K562 (cell line): ENCODE data around the gene INTS4. TPM values are rescaled to one million over a fixed set of nuclear protein-coding genes. Genes with fewer than 3 reads are reported as not detected.
"Not testable (repeated sequence)": the region's sequence is repeated elsewhere in the genome, so short reads cannot be mapped to it uniquely, and the experiment has no call there.

Experiments
- ATAC-seq: fragments of 200-7000 bp; cut with Tn5 transposase; 3 replicates; pipeline ENCODE4 v1.9.1; 2020; ENCODE audit warnings: moderate library complexity
- BruUV-seq: library from RNA; stranded (reverse); fragments of 400-500 nt; replicated peaks from 2 replicates; lab custom pipeline; 2021; lab: Mats Ljungman, UMichigan
- CTCF ChIA-PET: fragments of 300-600 bp; formaldehyde crosslinking; extraction: SDS; loops from one replicate; lab custom pipeline; 2021; ENCODE audit warnings: low intra/inter-chr PET ratio; lab: Yijun Ruan, JAX
- POLR2A ChIA-PET: fragments of 300-600, 350-650 bp; sonication (Branson Sonifier 250); formaldehyde crosslinking; extraction: SDS; loops from one replicate; lab custom pipeline; 2021; ENCODE audit warnings: antibody characterized with exemption, inconsistent platforms; lab: Yijun Ruan, JAX
- DNase-seq, 4 experiments: peaks; one replicate each; pipeline versions ENCODE4 v3.0.0 to v3.0.0-alpha.2; 2011 to 2018; ENCODE audit warnings: low spot score in 3 of 4, mixed read lengths in 3 of 4; ENCODE audit errors: extremely low read depth in 1 of 4
- FAIRE-seq: peaks from 2 replicates; lab custom pipeline; 2011; peaks lifted over from hg19 to GRCh38; lab: Jason Lieb, UNC
- H2AFZ ChIP-seq: 2 replicates; pipeline ENCODE4 v1.6.0; 2011; ENCODE audit warnings: low read depth, low read length, control low read depth, inconsistent platforms
- H3K27ac ChIP-seq: fragments of 200-600 bp; 3 replicates; pipeline ENCODE4 v1.8.0; 2011; ENCODE audit warnings: low read depth, mild to moderate bottlenecking, control low read depth, inconsistent platforms, low read length, moderate library complexity, mixed read lengths; ENCODE audit errors: extremely low read depth
- H3K27me3 ChIP-seq, 2 experiments: fragments of 300-600 bp in 1 of 2; 2 replicates in 1 of 2; 3 replicates in 1 of 2; pipeline versions ENCODE4 v1.6.0 to v1.8.0; 2011; ENCODE audit warnings: inconsistent platforms in 2 of 2, low read length in 2 of 2, mild to moderate bottlenecking in 1 of 2, mixed read lengths in 1 of 2, moderate library complexity in 1 of 2; ENCODE audit not compliant: control insufficient read depth in 2 of 2, insufficient read depth in 2 of 2
- H3K36me3 ChIP-seq: fragments of 300-600 bp; 3 replicates; pipeline ENCODE4 v1.8.0; 2011; ENCODE audit warnings: mild to moderate bottlenecking, low read length, inconsistent platforms; ENCODE audit not compliant: control insufficient read depth, insufficient read depth
- H3K4me1 ChIP-seq, 2 experiments: fragments of 200-600 bp in 1 of 2; replicated peaks in 1 of 2; 2 replicates in 1 of 2; 3 replicates in 1 of 2; pipeline versions ENCODE4 v1.5.1 to v1.8.0; 2011; ENCODE audit warnings: inconsistent platforms in 2 of 2, low read length in 2 of 2, mild to moderate bottlenecking in 1 of 2, mixed read lengths in 1 of 2, moderate library complexity in 1 of 2; ENCODE audit not compliant: control insufficient read depth in 2 of 2, insufficient read depth in 2 of 2
- H3K4me2 ChIP-seq: 2 replicates; pipeline ENCODE4 v1.6.1; 2011; ENCODE audit warnings: low read length, control low read depth, inconsistent platforms, mixed read lengths; ENCODE audit not compliant: insufficient read depth
- H3K4me3 ChIP-seq: fragments of 200-600 bp; sonication (generic), shearing (Covaris generic); 2 replicates; pipeline ENCODE4 v1.5.1; 2016; ENCODE audit warnings: control low read depth, inconsistent platforms
- H3K79me2 ChIP-seq: fragments of 200-600 bp; 3 replicates; pipeline ENCODE4 v1.8.0; 2011; ENCODE audit warnings: low read length, inconsistent platforms; ENCODE audit not compliant: control insufficient read depth, insufficient read depth
- H3K9ac ChIP-seq, 2 experiments: 2 replicates each; pipeline versions ENCODE4 v1.6.0 to v1.6.1; 2011; ENCODE audit warnings: low read depth in 2 of 2, low read length in 2 of 2, control low read depth in 1 of 2, inconsistent platforms in 1 of 2, mild to moderate bottlenecking in 1 of 2, mixed read lengths in 1 of 2; ENCODE audit not compliant: insufficient read depth in 1 of 2
- H3K9me1 ChIP-seq: one replicate; pipeline ENCODE4 v1.6.0; 2011; ENCODE audit warnings: inconsistent platforms, mild to moderate bottlenecking, low read length, moderate library complexity; ENCODE audit not compliant: control insufficient read depth, insufficient read depth
- H3K9me3 ChIP-seq: replicated peaks from 2 replicates; pipeline ENCODE4 v1.5.1; 2011; ENCODE audit warnings: low read depth, low read length, inconsistent platforms; ENCODE audit not compliant: control insufficient read depth, insufficient read depth
- H4K20me1 ChIP-seq: replicated peaks from 2 replicates; pipeline ENCODE4 v1.6.1; 2011; ENCODE audit warnings: low read length, inconsistent platforms, mixed read lengths; ENCODE audit not compliant: control insufficient read depth, insufficient read depth
- CBFA2T2 ChIP-seq: fragments of 450-650 bp; conservative IDR thresholded peaks from 2 replicates; pipeline ENCODE4 v1.6.1; 2017; ENCODE audit warnings: mild to moderate bottlenecking
- CBFA2T3 ChIP-seq: fragments of 450-650 bp; IDR thresholded peaks from 2 replicates; pipeline ENCODE4 v1.6.1; 2017
- DPF2 ChIP-seq: fragments of 450-650 bp; IDR thresholded peaks from 2 replicates; pipeline ENCODE4 v1.6.1; 2016
- FOSL1 ChIP-seq: fragments of 200-800 bp; sonication (Bioruptor generic); conservative IDR thresholded peaks from 2 replicates; pipeline ENCODE4 v1.6.1; 2016; ENCODE audit warnings: missing genetic modification characterization, missing compliant biosample characterization
- GATA2 ChIP-seq: sonication (generic); formaldehyde crosslinking; IDR thresholded peaks from 2 replicates; pipeline ENCODE4 v1.4.0; 2020; ENCODE audit warnings: mild to moderate bottlenecking, missing genetic modification reagents
- JUN ChIP-seq, 2 experiments: sonication (generic) in 1 of 2; formaldehyde crosslinking in 1 of 2; IDR thresholded peaks; 2 replicates each; pipeline versions ENCODE4 v1.6.1 to v1.8.0; 2012 to 2022; ENCODE audit warnings: borderline replicate concordance in 2 of 2, mild to moderate bottlenecking in 2 of 2, improper control_type of control experiment in 1 of 2, low read depth in 1 of 2, low read length in 1 of 2, missing genetic modification reagents in 1 of 2
- JUND ChIP-seq, 2 experiments: IDR thresholded peaks; 2 replicates in 1 of 2; 3 replicates in 1 of 2; pipeline ENCODE4 v1.6.1; 2011; ENCODE audit warnings: borderline replicate concordance in 2 of 2, low read depth in 2 of 2, low read length in 2 of 2, improper control_type of control experiment in 1 of 2, missing biosample characterization in 1 of 2, missing genetic modification characterization in 1 of 2, missing genetic modification reagents in 1 of 2
- RBM25 ChIP-seq: fragments of 200-400 bp; formaldehyde crosslinking; IDR thresholded peaks from 2 replicates; pipeline ENCODE4 v1.6.1; 2018; ENCODE audit warnings: low read length, low read depth, moderate library complexity; ENCODE audit not compliant: severe bottlenecking
- SMARCE1 ChIP-seq: fragments of 450-650 bp; IDR thresholded peaks from 2 replicates; pipeline ENCODE4 v1.7.1; 2016; ENCODE audit warnings: mild to moderate bottlenecking
- SOX6 ChIP-seq: fragments of 450-650 bp; IDR thresholded peaks from 2 replicates; pipeline ENCODE4 v1.6.1; 2014; ENCODE audit warnings: mild to moderate bottlenecking
- TCF3 ChIP-seq: sonication (generic); formaldehyde crosslinking; IDR thresholded peaks from 2 replicates; pipeline ENCODE4 v1.4.0; 2020; ENCODE audit warnings: mild to moderate bottlenecking, missing genetic modification reagents
- TEAD4 ChIP-seq, 2 experiments: sonication (generic) in 1 of 2; formaldehyde crosslinking in 1 of 2; IDR thresholded peaks; 2 replicates each; pipeline versions ENCODE4 v1.6.1 to v1.8.0; 2012 to 2022; ENCODE audit warnings: borderline replicate concordance in 1 of 2, inconsistent platforms in 1 of 2, low read length in 1 of 2, mild to moderate bottlenecking in 1 of 2, missing genetic modification reagents in 1 of 2
- WGBS: fragments of 100-300 bp; shearing (Covaris generic); methylation state at CpG from one replicate; pipeline ENCODE4 v1.1.6; 2016; ENCODE audit warnings: low coverage, mixed read lengths; ENCODE audit not compliant: insufficient coverage; ENCODE audit errors: missing lambda C conversion rate; 5-methylcytosine and 5-hydroxymethylcytosine counted together
- in situ Hi-C: fragments of 300-500 bp; cut with MboI; formaldehyde crosslinking; loops from 4 replicates; pipeline ENCODE4 v1.15.0; 2018; ENCODE audit warnings: inconsistent platforms, mixed read lengths
- intact Hi-C: fragments of 100-400 bp; cut with micrococcal nuclease; formaldehyde crosslinking; loops from 2 replicates; pipeline ENCODE4 v1.14.2; 2022
- polyA plus RNA-seq, 8 experiments: library from polyadenylated mRNA; depleted of rRNA in 4 of 8; stranded (reverse) in 5 of 8; unstranded in 3 of 8; fragments of >200 nt; fragmentation: Nextera tagmentation in 2 of 8; fragmentation: Illumina TruSeq in 1 of 8; extraction: Ambion mirVana in 2 of 8; extraction: Trizol in 1 of 8; gene quantifications; 2 replicates each; pipeline versions ENCODE4 v1.2.1 to v1.2.3, GENCODE V29; 2011 to 2014; ENCODE audit warnings: inconsistent platforms in 1 of 8, missing spikeins in 1 of 8
- total RNA-seq, 7 experiments: library from RNA; depleted of rRNA in 6 of 7; stranded (reverse); fragments of >200 nt in 6 of 7; fragmentation: Illumina TruSeq in 2 of 7; extraction: Trizol in 2 of 7; gene quantifications; 2 replicates each; pipeline versions ENCODE4 v1.2.1 to v1.2.3, GENCODE V29; 2011 to 2021; ENCODE audit warnings: low replicate concordance in 1 of 7
- TF ChIP-seq, protein P1 (sequence below), 2 experiments: fragments of 450-650 bp in 1 of 2; sonication (generic) in 1 of 2; formaldehyde crosslinking in 1 of 2; IDR thresholded peaks in 1 of 2; conservative IDR thresholded peaks in 1 of 2; 2 replicates each; pipeline versions ENCODE4 v1.6.1 to v1.8.1; 2016 to 2023; ENCODE audit warnings: mild to moderate bottlenecking in 2 of 2, moderate library complexity in 2 of 2, inconsistent platforms in 1 of 2, missing genetic modification reagents in 1 of 2
- TF ChIP-seq, protein P2 (sequence below), 2 experiments: fragments of 250-450 bp in 1 of 2; fragments of 450-650 bp in 1 of 2; sonication (Bioruptor Pico) in 1 of 2; IDR thresholded peaks; 2 replicates each; pipeline versions ENCODE4 v1.6.1 to v1.8.0; 2016 to 2021; ENCODE audit warnings: mild to moderate bottlenecking in 2 of 2, moderate library complexity in 2 of 2, missing compliant biosample characterization in 1 of 2, missing genetic modification characterization in 1 of 2
- TF ChIP-seq, protein P3 (sequence below): IDR thresholded peaks from 2 replicates; pipeline ENCODE4 v1.6.1; 2012; ENCODE audit warnings: low read depth, low read length, improper control_type of control experiment, borderline replicate concordance

INTS4 gene
- total and polyA plus RNA-seq, 9 of the 15 experiments (the other 6 are each of a cell fraction or from before 2014, with no cell fraction given), result 28.4 to 53.4 (median 44.5) TPM

DNA sequence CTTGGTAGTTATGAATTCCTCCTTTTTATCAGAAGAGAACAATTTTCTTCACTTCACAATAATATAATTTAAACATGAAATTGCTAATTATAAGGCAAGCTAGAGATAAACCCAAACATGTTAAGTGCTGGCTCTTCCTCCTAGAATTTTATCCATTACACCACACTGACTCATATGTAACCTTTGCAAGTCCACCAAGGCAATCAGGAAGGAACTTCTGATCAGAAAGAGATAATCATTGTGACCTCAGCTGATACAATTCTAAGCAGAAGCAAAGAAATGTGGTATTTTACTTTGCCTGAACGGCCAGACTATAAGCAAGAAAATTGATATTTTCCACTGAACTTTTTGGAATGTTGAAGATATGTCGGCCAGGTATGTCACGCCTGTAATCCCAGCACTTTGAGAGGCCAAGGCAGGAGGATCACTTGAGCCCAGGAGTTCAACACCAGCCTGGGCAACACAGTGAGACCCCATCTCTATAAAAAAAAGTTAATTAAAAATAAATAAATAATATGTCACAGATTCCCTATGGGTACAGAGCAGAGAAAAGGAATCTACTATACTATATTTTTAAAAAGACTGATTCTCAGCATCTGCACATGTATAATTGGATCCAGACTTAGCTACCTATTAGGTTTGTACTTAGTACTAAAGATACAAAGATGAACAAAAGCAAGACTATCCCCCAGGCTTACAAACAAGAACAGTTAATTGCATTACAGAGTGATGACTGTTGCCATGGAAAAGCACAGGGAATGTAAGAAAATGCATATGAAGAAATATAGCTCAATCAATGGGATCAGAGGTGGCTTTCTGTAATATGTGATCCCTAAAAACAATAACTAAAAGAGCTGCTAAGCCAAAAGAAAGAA is 63.9 kb downstream of the INTS4 start:
- WGBS, result 41% methylated on average over 3 of the region's 3 CpGs
- 0 out of 2 replicates have a peak, but pooled peaks have one; percentile 29 for TF ChIP-seq JUN (IDR thresholded peaks at IDR 0.05; ENCODE audit: borderline replicate concordance, low read depth, low read length)
- not testable (repeated sequence) for TF ChIP-seq JUN, TEAD4 (CRISPR knock-in tag; IDR thresholded peaks at IDR 0.05; ENCODE audit: borderline replicate concordance)
- peak; percentile 53 for TF ChIP-seq DPF2
- TF ChIP-seq, protein P1, sequence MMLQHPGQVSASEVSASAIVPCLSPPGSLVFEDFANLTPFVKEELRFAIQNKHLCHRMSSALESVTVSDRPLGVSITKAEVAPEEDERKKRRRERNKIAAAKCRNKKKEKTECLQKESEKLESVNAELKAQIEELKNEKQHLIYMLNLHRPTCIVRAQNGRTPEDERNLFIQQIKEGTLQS (IDR thresholded peaks at IDR 0.05), result 0 out of 2 replicates have a peak, but pooled peaks have one; percentile 47
- TF ChIP-seq, protein P1 (CRISPR knock-in tag; conservative IDR thresholded peaks at IDR 0.05), result not testable (repeated sequence)
- TF ChIP-seq RBM25, result peak; percentile 56
- TF ChIP-seq, protein P2, sequence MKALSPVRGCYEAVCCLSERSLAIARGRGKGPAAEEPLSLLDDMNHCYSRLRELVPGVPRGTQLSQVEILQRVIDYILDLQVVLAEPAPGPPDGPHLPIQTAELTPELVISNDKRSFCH (CRISPR knock-in tag; IDR thresholded peaks at IDR 0.05), result not testable (repeated sequence)
- TF ChIP-seq, protein P2 (tag; IDR thresholded peaks at IDR 0.05), result peak; percentile 81; the same call in 1 of the 2 replicates
- TF ChIP-seq JUND (IDR thresholded peaks at IDR 0.05; ENCODE audit: borderline replicate concordance, low read depth, low read length), result peak; percentile 71; the same call in 1 of the 2 replicates
- peak; percentile 44; the same call in 1 of the 3 replicates for TF ChIP-seq JUND (tag; IDR thresholded peaks at IDR 0.05; ENCODE audit: borderline replicate concordance, low read depth, low read length)
- TF ChIP-seq SMARCE1, result peak; percentile 69
- TF ChIP-seq GATA2, result peak; percentile 49; the same call in 1 of the 2 replicates
- TF ChIP-seq FOSL1, result peak; percentile 79
- peak; percentile 12; the same call in 1 of the 2 replicates for TF ChIP-seq CBFA2T2
- peak; percentile 48 for TF ChIP-seq CBFA2T3
- TF ChIP-seq SOX6, result peak; percentile 37; the same call in 1 of the 2 replicates
- TF ChIP-seq, protein P3, sequence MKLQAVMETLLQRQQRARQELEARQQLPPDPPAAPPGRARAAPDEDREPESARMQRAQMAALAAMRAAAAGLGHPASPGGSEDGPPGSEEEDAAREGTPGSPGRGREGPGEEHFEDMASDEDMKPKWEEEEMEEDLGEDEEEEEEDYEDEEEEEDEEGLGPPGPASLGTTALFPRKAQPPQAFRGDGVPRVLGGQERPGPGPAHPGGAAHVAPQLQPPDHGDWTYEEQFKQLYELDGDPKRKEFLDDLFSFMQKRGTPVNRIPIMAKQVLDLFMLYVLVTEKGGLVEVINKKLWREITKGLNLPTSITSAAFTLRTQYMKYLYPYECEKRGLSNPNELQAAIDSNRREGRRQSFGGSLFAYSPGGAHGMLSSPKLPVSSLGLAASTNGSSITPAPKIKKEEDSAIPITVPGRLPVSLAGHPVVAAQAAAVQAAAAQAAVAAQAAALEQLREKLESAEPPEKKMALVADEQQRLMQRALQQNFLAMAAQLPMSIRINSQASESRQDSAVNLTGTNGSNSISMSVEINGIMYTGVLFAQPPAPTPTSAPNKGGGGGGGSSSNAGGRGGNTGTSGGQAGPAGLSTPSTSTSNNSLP, result 0 out of 2 replicates have a peak, but pooled peaks have one; percentile 52
- TF ChIP-seq TCF3, result peak; percentile 47
- peak; percentile 46; the same call in 1 of the 2 replicates for TF ChIP-seq TEAD4 (IDR thresholded peaks at IDR 0.05; ENCODE audit: low read length)

More for the DNA sequence above, 63.9 kb downstream of the INTS4 start:
- POLR2A ChIA-PET, H3K27ac ChIP-seq, H3K9me1 ChIP-seq, FAIRE-seq, H3K4me3 ChIP-seq, intact Hi-C loops, in situ Hi-C loops, H3K4me1 ChIP-seq, CTCF ChIA-PET, BruUV-seq, H3K27me3 ChIP-seq, H3K9me3 ChIP-seq, H2AFZ ChIP-seq, H3K9ac ChIP-seq, H3K4me2 ChIP-seq, H4K20me1 ChIP-seq, H3K79me2 ChIP-seq: not testable (repeated sequence)
- H3K36me3 ChIP-seq, result peaks cover 14% of the 10 kb centered on the region; the same call in 2 of the 3 replicates
- DNase-seq, result peak; percentile 8 to 48 (median 20)
- peak; percentile 78 for ATAC-seq
